ENCODE measurements around the gene GTF2H2C. TPM values are rescaled to one million over a fixed set of nuclear protein-coding genes. Genes with fewer than 3 reads are reported as not detected.
"Not testable (repeated sequence)": the region's sequence is repeated elsewhere in the genome, so short reads cannot be mapped to it uniquely, and the experiment has no call there.

Gene GTF2H2C
- 10.2 and 12.8 TPM in 2 replicates for total RNA-seq (2014; rRNA removed; shearing (Covaris generic))

- peak; percentile 71 for DNase-seq (ENCODE audit: low spot score)
Observed at GRCh38 chr5:69559908-69560330, at the start of gene GTF2H2C. Gene GTF2H2C (plus strand): TSS chr5:69560191. CDS start chr5:69565133, 4,942 bp downstream.

- no peak for DNase-seq (ENCODE audit: low spot score)
Observed at GRCh38 chr5:69510694-69511093, 49.3 kb upstream of the GTF2H2C start.

GRCh38 chr5:69512740-69513260 lies 47.2 kb upstream of the GTF2H2C start:
- no peak for DNase-seq (ENCODE audit: low spot score)

GRCh38 chr5:69515570-69515969 lies 44.4 kb upstream of the GTF2H2C start:
- not testable (repeated sequence) for DNase-seq (ENCODE audit: low spot score)

GRCh38 chr5:69516769-69517168 lies 43.2 kb upstream of the GTF2H2C start:
- DNase-seq (ENCODE audit: low spot score), result no peak

GRCh38 chr5:69517763-69518212 lies 42.2 kb upstream of the GTF2H2C start:
- peak; percentile 82 for DNase-seq (ENCODE audit: low spot score)

- DNase-seq (ENCODE audit: low spot score), result no peak
Observed at GRCh38 chr5:69519285-69519684, 40.7 kb upstream of the GTF2H2C start.

GRCh38 chr5:69522035-69522434 lies 38.0 kb upstream of the GTF2H2C start:
- no peak for DNase-seq (ENCODE audit: low spot score)

GRCh38 chr5:69525490-69525889 lies 34.5 kb upstream of the GTF2H2C start:
- DNase-seq (ENCODE audit: low spot score), result peak; percentile 65

GRCh38 chr5:69526660-69527059 lies 33.3 kb upstream of the GTF2H2C start:
- DNase-seq (ENCODE audit: low spot score), result no peak

GRCh38 chr5:69527128-69527770 lies 32.7 kb upstream of the GTF2H2C start:
- DNase-seq (ENCODE audit: low spot score), result no peak

- peak; percentile 83 for DNase-seq (ENCODE audit: low spot score)
Observed at GRCh38 chr5:69528035-69528434, 32.0 kb upstream of the GTF2H2C start.

GRCh38 chr5:69528609-69529008 lies 31.4 kb upstream of the GTF2H2C start:
- no peak for DNase-seq (ENCODE audit: low spot score)

- peak; percentile 62 for DNase-seq (ENCODE audit: low spot score)
Observed at GRCh38 chr5:69530561-69531405, 29.2 kb upstream of the GTF2H2C start.

GRCh38 chr5:69531406-69531801 lies 28.6 kb upstream of the GTF2H2C start:
- DNase-seq (ENCODE audit: low spot score), result no peak

- DNase-seq (ENCODE audit: low spot score), result not testable (repeated sequence)
Observed at GRCh38 chr5:69537911-69538310, 22.1 kb upstream of the GTF2H2C start.

- DNase-seq (ENCODE audit: low spot score), result not testable (repeated sequence)
Observed at GRCh38 chr5:69538735-69539134, 21.3 kb upstream of the GTF2H2C start.

- DNase-seq (ENCODE audit: low spot score), result not testable (repeated sequence)
Observed at GRCh38 chr5:69541347-69541746, 18.6 kb upstream of the GTF2H2C start.

GRCh38 chr5:69542838-69543618 lies 17.0 kb upstream of the GTF2H2C start:
- not testable (repeated sequence) for DNase-seq (ENCODE audit: low spot score)

- DNase-seq (ENCODE audit: low spot score), result not testable (repeated sequence)
Observed at GRCh38 chr5:69544602-69545001, 15.4 kb upstream of the GTF2H2C start.

- DNase-seq (ENCODE audit: low spot score), result peak; percentile 0
Observed at GRCh38 chr5:69560587-69561431, 818 bp downstream of the GTF2H2C start.
